Measurements from ENCODE around the gene ILF3. TPM values are rescaled to one million over a fixed set of nuclear protein-coding genes. Genes with fewer than 3 reads are reported as not detected.

ILF3 gene
- total RNA-seq, result 67.3 and 73.1 TPM in 2 replicates

DNA sequence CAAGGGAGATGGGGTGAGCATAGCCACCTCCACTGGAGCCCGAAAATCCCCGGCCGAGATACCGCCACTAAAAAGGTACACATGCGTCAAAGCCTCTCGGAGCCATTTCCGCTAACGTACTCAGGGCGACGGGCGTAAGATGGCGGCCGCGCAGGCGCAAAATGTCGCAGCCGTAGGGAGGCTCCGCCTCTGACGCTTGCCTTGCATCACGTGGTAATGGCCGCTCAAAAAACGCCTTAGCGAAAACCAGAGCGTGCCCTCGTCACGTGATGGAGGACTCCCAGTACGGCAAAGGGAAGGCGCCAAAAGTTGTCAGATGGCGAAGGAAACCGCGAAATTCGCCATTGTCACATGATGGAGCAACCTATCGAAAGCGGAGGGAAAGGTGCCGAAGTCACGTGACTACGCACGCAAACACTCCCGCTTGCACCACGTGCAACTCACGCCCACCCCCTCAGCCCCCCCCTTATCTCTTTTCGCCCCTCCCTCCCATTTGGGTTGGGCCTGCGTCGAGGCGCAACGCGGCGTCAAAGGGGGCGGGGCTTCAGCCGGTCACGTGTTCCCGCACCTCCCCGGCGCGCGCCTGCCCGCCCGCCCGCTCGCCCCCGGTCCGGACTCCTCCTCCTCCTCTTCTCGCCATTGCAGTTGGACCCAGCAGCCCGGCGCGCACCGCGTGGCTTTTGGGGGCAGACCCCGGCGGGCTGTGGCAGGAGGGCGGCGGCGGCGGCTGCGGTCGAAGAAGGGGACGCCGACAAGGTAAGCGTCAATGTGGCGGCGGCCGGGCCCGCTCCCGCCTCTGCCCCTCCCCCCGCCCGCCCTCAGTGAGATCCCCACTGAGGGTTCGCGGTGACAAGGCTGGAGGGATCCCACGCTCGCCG, at the start of gene ILF3:
TSS of gene ILF3 (plus strand) at position 615 of the 878 bp plus-strand sequence. CDS start 16,260 bp downstream, outside the sequence.

DNA sequence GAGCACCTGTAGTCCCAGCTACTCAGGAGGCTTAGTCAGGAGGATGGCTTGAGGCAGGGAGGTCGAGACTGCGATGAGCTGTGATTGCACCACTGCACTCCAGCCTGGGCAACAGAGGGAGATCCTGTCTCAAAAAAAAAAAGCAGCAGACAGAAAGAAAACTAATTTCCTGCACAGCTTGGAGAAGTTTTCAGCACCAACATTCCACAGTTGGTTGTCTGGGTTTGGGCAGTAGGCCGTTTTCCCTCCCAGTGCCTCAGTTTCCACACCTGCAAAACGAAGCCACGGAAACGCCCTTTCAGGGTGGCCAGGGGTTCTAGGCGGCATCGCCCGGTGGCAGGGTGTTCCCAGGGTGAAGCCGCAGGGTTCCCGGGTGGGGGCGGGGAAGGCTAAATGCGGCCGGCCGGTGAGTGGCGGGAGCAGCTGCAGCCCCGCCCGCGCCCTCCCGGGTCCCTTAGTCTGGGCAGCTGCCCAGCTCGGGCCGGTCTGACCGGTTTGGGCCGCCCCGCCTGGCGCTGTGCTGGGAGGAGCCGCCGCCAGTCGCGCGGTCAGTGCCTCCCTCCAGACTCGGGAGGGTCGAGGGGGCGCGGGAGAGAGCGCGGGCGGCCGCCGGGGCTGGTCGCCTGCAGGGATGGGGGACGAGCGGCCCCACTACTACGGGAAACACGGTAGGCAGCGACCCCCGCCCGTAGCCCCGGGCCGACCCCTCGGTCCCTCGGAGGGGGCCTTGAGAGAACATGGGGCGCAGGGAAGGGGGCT, 29.0 kb upstream of the ILF3 start, which contains the start of gene SLC44A2:
TSS of gene SLC44A2 (plus strand) at position 551 of the 759 bp plus-strand sequence. CDS start at position 632, 81 bp downstream.

DNA sequence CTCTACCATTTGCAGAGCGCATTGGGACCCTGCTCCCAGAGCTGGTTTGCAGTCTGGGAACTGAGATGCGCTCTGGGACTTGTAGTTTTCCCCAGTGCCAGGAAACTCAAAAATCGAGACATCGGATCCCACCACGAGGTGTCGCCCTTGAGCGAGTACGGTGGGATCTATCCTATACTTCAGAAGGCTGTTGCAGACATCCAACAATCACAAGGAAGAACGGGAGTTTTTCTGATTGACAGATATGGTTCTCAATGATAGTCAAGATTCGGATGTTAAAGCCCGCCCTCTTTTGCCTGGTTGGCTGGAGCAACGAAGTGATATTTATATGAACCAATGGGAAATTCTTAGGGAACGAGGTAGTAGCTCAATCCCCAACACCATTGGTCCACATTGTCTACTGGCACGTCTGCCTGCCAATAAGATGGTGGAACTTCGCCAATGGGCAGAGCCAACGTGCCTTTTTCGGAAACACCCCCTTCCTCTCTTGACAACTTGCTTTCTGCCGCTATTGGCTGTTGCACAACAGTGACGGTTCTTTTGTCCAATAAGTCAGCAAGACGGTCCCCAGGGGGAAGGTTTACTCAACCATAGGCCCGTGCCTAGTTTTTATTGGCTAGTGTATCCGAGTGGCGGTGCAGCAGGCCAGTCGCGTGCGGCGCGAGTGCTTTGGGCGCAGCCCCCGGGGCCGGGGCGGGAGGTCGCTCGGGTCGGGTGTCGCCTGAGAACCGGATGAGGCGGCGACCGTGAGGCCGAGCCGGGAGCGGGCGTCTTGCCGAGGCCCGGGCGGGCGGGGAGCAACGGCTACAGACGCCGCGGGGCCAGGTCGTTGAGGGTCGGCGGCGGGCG, 63.4 kb downstream of the ILF3 start, which contains the start of gene DNM2:
TSS of gene DNM2 (plus strand) at position 724 of the 849 bp plus-strand sequence. CDS start 164 bp downstream, outside the sequence.

Other genes starting within 250 kb of the ILF3 start
- 13.7 and 16.1 TPM in 2 replicates for gene PDE4A, start 233.8 kb upstream of the ILF3 start, total RNA-seq
- gene KEAP1, start 151.0 kb upstream of the ILF3 start, total RNA-seq, result 71.9 and 86.3 TPM in 2 replicates
- gene S1PR5, start 136.9 kb upstream of the ILF3 start, total RNA-seq, result not detected in 2 replicates
- 5.3 and 11.4 TPM in 2 replicates for gene ATG4D, start 110.4 kb upstream of the ILF3 start, total RNA-seq
- gene KRI1, start 88.3 kb upstream of the ILF3 start, total RNA-seq, result 14.1 and 14.7 TPM in 2 replicates
- gene CDKN2D, start 85.4 kb upstream of the ILF3 start, total RNA-seq, result 2.2 and 3.0 TPM in 2 replicates
- not detected in 2 replicates for gene AP1M2, start 67.0 kb upstream of the ILF3 start, total RNA-seq
- gene SLC44A2, start 28.8 kb upstream of the ILF3 start, total RNA-seq, result 33.4 and 36.1 TPM in 2 replicates
- 20.8 and 27.6 TPM in 2 replicates for gene QTRT1, start 47.1 kb downstream of the ILF3 start, total RNA-seq
- gene DNM2, start 63.7 kb downstream of the ILF3 start, total RNA-seq, result 57.1 and 70.9 TPM in 2 replicates
- 37.4 and 47.1 TPM in 2 replicates for gene TMED1, start 181.9 kb downstream of the ILF3 start, total RNA-seq
- gene C19orf38, start 194.1 kb downstream of the ILF3 start, total RNA-seq, result 0.69 and 0.78 TPM in 2 replicates
- 35.6 and 38.9 TPM in 2 replicates for gene CARM1, start 217.2 kb downstream of the ILF3 start, total RNA-seq